ENCODE results near the gene PKD1L1. TPM values are rescaled to one million over a fixed set of nuclear protein-coding genes. Genes with fewer than 3 reads are reported as not detected.

PKD1L1 gene
- polyA plus RNA-seq, 2 of the 4 experiments (the other 2 are of a cell fraction): 0.21 TPM

GRCh38 chr7:47957156-47957555, 8.9 kb upstream of the PKD1L1 start:
- 87% methylated on average over 6 of the region's 6 CpGs for WGBS (ENCODE audit: missing lambda C conversion rate)
- ATAC-seq: no peak
- H3K4me3 ChIP-seq: no peak overlapping the region
- no peaks in the 10 kb centered on the region for H3K9me3 ChIP-seq
- no peak for FAIRE-seq
- no peak overlapping the region for H3K4me2 ChIP-seq
- POLR2A ChIA-PET: no interaction called here
- no peak for DNase-seq (ENCODE audit: low read depth in 1 of 2, low spot score in 1 of 2)
- H3K4me1 ChIP-seq: no peaks in the 10 kb centered on the region
- no peak overlapping the region for H3K27ac ChIP-seq
- CTCF ChIA-PET: interaction anchor here (0.8 to 1.9 kb wide), 3 partner anchors 12 to 691 kb away, joined by 4 to 6 read pairs (median 5); no protein-coding TSS in a partner anchor
- TF ChIP-seq ZC3H11A (IDR thresholded peaks at IDR 0.05) (no peak), KDM1A (IDR thresholded peaks at IDR 0.05; ENCODE audit: low read depth) (no peak), POLR2A (IDR thresholded peaks at IDR 0.05; ENCODE audit: low read length) (no peak), CHD2 (IDR thresholded peaks at IDR 0.05; ENCODE audit: low read length, partially characterized antibody) (no peak), HMGXB4 (CRISPR knock-in tag; IDR thresholded peaks at IDR 0.05; ENCODE audit: borderline replicate concordance) (no peak), ZFP36 (IDR thresholded peaks at IDR 0.05; ENCODE audit: borderline replicate concordance, partially characterized antibody) (no peak), SMC3 (IDR thresholded peaks at IDR 0.05) (no peak)
- TF ChIP-seq, protein P1, sequence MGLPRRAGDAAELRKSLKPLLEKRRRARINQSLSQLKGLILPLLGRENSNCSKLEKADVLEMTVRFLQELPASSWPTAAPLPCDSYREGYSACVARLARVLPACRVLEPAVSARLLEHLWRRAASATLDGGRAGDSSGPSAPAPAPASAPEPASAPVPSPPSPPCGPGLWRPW (IDR thresholded peaks at IDR 0.05): no peak

DNA sequence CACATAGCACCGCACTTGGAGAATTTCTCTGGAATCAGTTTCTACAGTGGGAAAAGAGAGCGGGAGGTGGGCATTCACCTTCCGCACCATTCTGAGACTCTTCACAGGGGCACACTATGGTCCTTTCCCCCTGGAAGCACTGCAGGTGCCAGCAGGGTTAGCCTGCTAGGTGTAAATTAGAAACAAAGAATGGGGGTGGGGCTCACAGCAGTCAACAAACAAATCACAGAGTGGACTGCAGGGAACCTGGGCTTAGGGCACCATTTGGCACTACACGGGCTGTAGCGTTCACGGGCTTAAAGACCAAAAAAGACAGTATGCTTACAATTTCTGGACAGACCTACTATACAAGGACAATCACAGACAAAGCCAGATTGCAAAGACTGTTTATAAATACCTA, 8.0 kb upstream of the PKD1L1 start:
- POLR2A ChIA-PET: no interaction called here
- Histone ChIP-seq H3K9me3 (no peaks in the 10 kb centered on the region), H3K27ac (no peak overlapping the region), H3K4me2 (no peak overlapping the region), H3K4me1 (0 out of 3 replicates have a peak, but pooled peaks cover 2% of the 10 kb centered on the region), H3K4me3 (no peak overlapping the region)
- TF ChIP-seq, protein P2, sequence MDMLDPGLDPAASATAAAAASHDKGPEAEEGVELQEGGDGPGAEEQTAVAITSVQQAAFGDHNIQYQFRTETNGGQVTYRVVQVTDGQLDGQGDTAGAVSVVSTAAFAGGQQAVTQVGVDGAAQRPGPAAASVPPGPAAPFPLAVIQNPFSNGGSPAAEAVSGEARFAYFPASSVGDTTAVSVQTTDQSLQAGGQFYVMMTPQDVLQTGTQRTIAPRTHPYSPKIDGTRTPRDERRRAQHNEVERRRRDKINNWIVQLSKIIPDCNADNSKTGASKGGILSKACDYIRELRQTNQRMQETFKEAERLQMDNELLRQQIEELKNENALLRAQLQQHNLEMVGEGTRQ (IDR thresholded peaks at IDR 0.05): no peak
- TF ChIP-seq FOSL2 (IDR thresholded peaks at IDR 0.05) (no peak), FOSL2 (CRISPR knock-in tag; IDR thresholded peaks at IDR 0.05) (no peak), TFCP2L1 (CRISPR knock-in tag; IDR thresholded peaks at IDR 0.05) (no peak), RARB (CRISPR knock-in tag; IDR thresholded peaks at IDR 0.05) (no peak), SREBF2 (IDR thresholded peaks at IDR 0.05) (no peak), ZC3H11A (IDR thresholded peaks at IDR 0.05) (no peak), NR3C1 (IDR thresholded peaks at IDR 0.05) (no peak), RNF2 (IDR thresholded peaks at IDR 0.05; ENCODE audit: borderline replicate concordance, low read depth) (no peak), TP53 (CRISPR knock-in tag; IDR thresholded peaks at IDR 0.05) (no peak), RCOR1 (IDR thresholded peaks at IDR 0.05; ENCODE audit: low read depth, low read length) (no peak), ESRRA (IDR thresholded peaks at IDR 0.05; ENCODE audit: borderline replicate concordance, low read length) (no peak), HOXA7 (CRISPR knock-in tag; IDR thresholded peaks at IDR 0.05) (no peak), HDAC2 (IDR thresholded peaks at IDR 0.05) (no peak)
- TF ChIP-seq, protein P3, sequence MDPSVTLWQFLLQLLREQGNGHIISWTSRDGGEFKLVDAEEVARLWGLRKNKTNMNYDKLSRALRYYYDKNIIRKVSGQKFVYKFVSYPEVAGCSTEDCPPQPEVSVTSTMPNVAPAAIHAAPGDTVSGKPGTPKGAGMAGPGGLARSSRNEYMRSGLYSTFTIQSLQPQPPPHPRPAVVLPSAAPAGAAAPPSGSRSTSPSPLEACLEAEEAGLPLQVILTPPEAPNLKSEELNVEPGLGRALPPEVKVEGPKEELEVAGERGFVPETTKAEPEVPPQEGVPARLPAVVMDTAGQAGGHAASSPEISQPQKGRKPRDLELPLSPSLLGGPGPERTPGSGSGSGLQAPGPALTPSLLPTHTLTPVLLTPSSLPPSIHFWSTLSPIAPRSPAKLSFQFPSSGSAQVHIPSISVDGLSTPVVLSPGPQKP (IDR thresholded peaks at IDR 0.05; ENCODE audit: low read depth, low read length): no peak
- FAIRE-seq (no peak), ATAC-seq (no peak), DNase-seq (ENCODE audit: low read depth in 1 of 2, low spot score in 1 of 2) (no peak)
- CTCF ChIA-PET: interaction anchor here (0.8 to 1.2 kb wide), 3 partner anchors 9 to 154 kb away, joined by 3 to 5 read pairs (median 3); no protein-coding TSS in a partner anchor
- 83% methylated on average over 6 of the region's 6 CpGs for WGBS (ENCODE audit: missing lambda C conversion rate)
